H9 (cell line): Measurements from ENCODE around the gene PAPOLG. TPM values are rescaled to one million over a fixed set of nuclear protein-coding genes. Genes with fewer than 3 reads are reported as not detected.
"Not testable (repeated sequence)": the region's sequence is repeated elsewhere in the genome, so short reads cannot be mapped to it uniquely, and the experiment has no call there.

Experiments
- DNase-seq: peaks from one replicate; pipeline ENCODE4 v3.0.0-alpha.2; 2017
- H2AFZ ChIP-seq: one replicate; pipeline ENCODE4 v1.6.1; 2013; ENCODE audit warnings: mild to moderate bottlenecking, low read length, control low read depth, moderate library complexity
- H2AK5ac ChIP-seq: 2 replicates; pipeline ENCODE4 v1.6.1; 2013; ENCODE audit warnings: low read length, control low read depth, mixed read lengths; ENCODE audit not compliant: insufficient read length
- H2BK120ac ChIP-seq: one replicate; pipeline ENCODE4 v1.6.1; 2013; ENCODE audit warnings: low read depth, mild to moderate bottlenecking, low read length, control low read depth, inconsistent platforms; ENCODE audit not compliant: poor library complexity, severe bottlenecking
- H2BK12ac ChIP-seq: 2 replicates; pipeline ENCODE4 v1.6.1; 2013; ENCODE audit warnings: low read length, control low read depth, mixed read lengths, low read depth; ENCODE audit not compliant: insufficient read length
- H2BK15ac ChIP-seq: 2 replicates; pipeline ENCODE4 v1.6.1; 2013; ENCODE audit warnings: low read depth, low read length, control low read depth
- H2BK20ac ChIP-seq: one replicate; pipeline ENCODE4 v1.6.1; 2013; ENCODE audit warnings: low read depth, mild to moderate bottlenecking, low read length, control low read depth, inconsistent platforms; ENCODE audit not compliant: poor library complexity, severe bottlenecking
- H2BK5ac ChIP-seq: 2 replicates; pipeline ENCODE4 v1.6.1; 2013; ENCODE audit warnings: low read length, control low read depth, mixed read lengths; ENCODE audit not compliant: insufficient read length
- H3K14ac ChIP-seq: 2 replicates; pipeline ENCODE4 v1.6.1; 2013; ENCODE audit warnings: low read length, control low read depth; ENCODE audit not compliant: insufficient read depth
- H3K18ac ChIP-seq: 2 replicates; pipeline ENCODE4 v1.6.1; 2013; ENCODE audit warnings: low read depth, mild to moderate bottlenecking, mixed read lengths, low read length, control low read depth; ENCODE audit not compliant: insufficient read length
- H3K23ac ChIP-seq: 2 replicates; pipeline ENCODE4 v1.6.1; 2013; ENCODE audit warnings: low read length, control low read depth, mixed read lengths, low read depth; ENCODE audit not compliant: insufficient read length
- H3K23me2 ChIP-seq: 2 replicates; pipeline ENCODE4 v1.6.1; 2013; ENCODE audit warnings: low read depth, mild to moderate bottlenecking, mixed read lengths, low read length, control low read depth; ENCODE audit not compliant: insufficient read length, poor library complexity, severe bottlenecking
- H3K27ac ChIP-seq: 2 replicates; pipeline ENCODE4 v1.5.1; 2013; ENCODE audit warnings: low read length, control low read depth, mixed read lengths, low read depth; ENCODE audit not compliant: insufficient read length
- H3K27me3 ChIP-seq: 2 replicates; pipeline ENCODE4 v1.6.1; 2013; ENCODE audit warnings: low read length, control low read depth, inconsistent platforms; ENCODE audit not compliant: insufficient read depth
- H3K4ac ChIP-seq: 2 replicates; pipeline ENCODE4 v1.6.1; 2013; ENCODE audit warnings: low read depth, mild to moderate bottlenecking, control low read depth, inconsistent platforms, low read length, moderate library complexity
- H3K4me1 ChIP-seq: 2 replicates; pipeline ENCODE4 v1.6.1; 2013; ENCODE audit warnings: low read length, control low read depth, inconsistent platforms; ENCODE audit not compliant: insufficient read depth
- H3K4me2 ChIP-seq: 2 replicates; pipeline ENCODE4 v1.6.1; 2013; ENCODE audit warnings: low read length, control low read depth, mixed read lengths; ENCODE audit not compliant: insufficient read length, insufficient read depth
- H3K56ac ChIP-seq: 2 replicates; pipeline ENCODE4 v1.6.1; 2013; ENCODE audit warnings: low read depth, mild to moderate bottlenecking, mixed read lengths, low read length, control low read depth; ENCODE audit not compliant: insufficient read length
- H3K79me1 ChIP-seq: 2 replicates; pipeline ENCODE4 v1.6.1; 2013; ENCODE audit warnings: low read depth, mild to moderate bottlenecking, moderate library complexity, low read length, control low read depth, inconsistent platforms; ENCODE audit not compliant: insufficient read depth, poor library complexity, severe bottlenecking
- H3K79me2 ChIP-seq: 2 replicates; pipeline ENCODE4 v1.6.1; 2013; ENCODE audit warnings: low read length, control low read depth, inconsistent platforms; ENCODE audit not compliant: insufficient read depth
- H3K9ac ChIP-seq: 2 replicates; pipeline ENCODE4 v1.6.1; 2013; ENCODE audit warnings: low read length, control low read depth, mixed read lengths; ENCODE audit not compliant: insufficient read length; ENCODE audit errors: extremely low read depth
- H3K9me3 ChIP-seq: one replicate; pipeline ENCODE4 v1.6.1; 2013; ENCODE audit warnings: low read depth, low read length, inconsistent platforms; ENCODE audit not compliant: control insufficient read depth
- H3T11ph ChIP-seq: one replicate; pipeline ENCODE4 v1.6.1; 2013; ENCODE audit warnings: mild to moderate bottlenecking, low read length, control low read depth, inconsistent platforms
- H4K20me1 ChIP-seq: one replicate; pipeline ENCODE4 v1.6.1; 2013; ENCODE audit not compliant: control insufficient read depth, insufficient read length, insufficient read depth
- H4K5ac ChIP-seq: 2 replicates; pipeline ENCODE4 v1.6.1; 2013; ENCODE audit warnings: low read depth, mild to moderate bottlenecking, mixed read lengths, low read length, control low read depth; ENCODE audit not compliant: insufficient read length
- H4K8ac ChIP-seq: replicated peaks from 2 replicates; pipeline ENCODE4 v1.6.1; 2013; ENCODE audit warnings: low read length, control low read depth, mixed read lengths, low read depth; ENCODE audit not compliant: insufficient read length
- H4K91ac ChIP-seq: 2 replicates; pipeline ENCODE4 v1.6.1; 2013; ENCODE audit warnings: low read depth, mild to moderate bottlenecking, moderate library complexity, mixed read lengths, low read length, control low read depth; ENCODE audit not compliant: insufficient read length
- H3K27ac Mint-ChIP-seq, 3 experiments: 2 replicates in 2 of 3; 3 replicates in 1 of 3; pipeline ENCODE4 v1.8.0; 2020 to 2021; ENCODE audit warnings: mixed read lengths in 3 of 3, mild to moderate bottlenecking in 1 of 3, moderate library complexity in 1 of 3
- H3K27me3 Mint-ChIP-seq: 2 replicates; pipeline ENCODE4 v1.8.0; 2021; ENCODE audit warnings: low read depth, mild to moderate bottlenecking, moderate library complexity, mixed read lengths
- H3K36me3 Mint-ChIP-seq, 3 experiments: 2 replicates in 2 of 3; 3 replicates in 1 of 3; pipeline ENCODE4 v1.8.0; 2020 to 2021; ENCODE audit warnings: low read depth in 3 of 3, mixed read lengths in 3 of 3; ENCODE audit not compliant: insufficient read depth in 1 of 3
- H3K4me1 Mint-ChIP-seq, 2 experiments: 2 replicates each; pipeline ENCODE4 v1.8.0; 2020; ENCODE audit warnings: mixed read lengths in 2 of 2
- H3K4me3 Mint-ChIP-seq, 2 experiments: 2 replicates in 1 of 2; 3 replicates in 1 of 2; pipeline ENCODE4 v1.8.0; 2020 to 2021; ENCODE audit warnings: mild to moderate bottlenecking in 2 of 2, mixed read lengths in 2 of 2, moderate library complexity in 1 of 2
- H3K9me3 Mint-ChIP-seq, 2 experiments: 2 replicates in 1 of 2; 3 replicates in 1 of 2; pipeline ENCODE4 v1.8.0; 2020; ENCODE audit warnings: mild to moderate bottlenecking in 2 of 2, mixed read lengths in 2 of 2, moderate library complexity in 1 of 2
- CTCF ChIP-seq: fragments of 200-600 bp; sonication (generic); conservative IDR thresholded peaks from 3 replicates; pipeline ENCODE4 v1.8.0; 2021; ENCODE audit warnings: antibody characterized with exemption, mild to moderate bottlenecking
- WGBS: extraction: QIAGEN DNeasy Blood & Tissue Kit; methylation state at CpG from one replicate; pipeline ENCODE4 v1.1.7; 2013; ENCODE audit warnings: missing lambda C conversion rate, low lambda C conversion rate, mixed read lengths; ENCODE audit not compliant: insufficient read length; ENCODE audit errors: extremely low coverage; 5-methylcytosine and 5-hydroxymethylcytosine counted together
- total RNA-seq: library from RNA; stranded (reverse); gene quantifications from 2 replicates; pipeline ENCODE4 v1.2.1, GENCODE V29; 2021

Gene PAPOLG
- total RNA-seq, 1 experiment from 2014 or later, result 19.2 TPM

GRCh38 chr2:60826111-60826510, 70.0 kb downstream of the PAPOLG start:
- no peak overlapping the region for H2BK15ac ChIP-seq
- H3T11ph ChIP-seq, result no peak overlapping the region
- H3K4me1 ChIP-seq, result no peaks in the 10 kb centered on the region; the same call in 1 of the 2 replicates
- H3K23me2 ChIP-seq, result peaks cover 2% of the 10 kb centered on the region
- H2BK5ac ChIP-seq, result no peak overlapping the region
- no peaks in the 10 kb centered on the region for H4K20me1 ChIP-seq
- H4K91ac ChIP-seq, result no peak overlapping the region
- no peak overlapping the region for H3K14ac ChIP-seq
- no peak overlapping the region for H4K5ac ChIP-seq
- H4K8ac ChIP-seq, result no peak overlapping the region
- H3K4me2 ChIP-seq, result no peak overlapping the region
- no peak overlapping the region for H3K18ac ChIP-seq
- no peak overlapping the region for H2AK5ac ChIP-seq
- H3K23ac ChIP-seq, result no peak overlapping the region
- DNase-seq, result no peak
- Mint-ChIP-seq H3K9me3 (no peaks in the 10 kb centered on the region), H3K27me3 (peaks cover 26% of the 10 kb centered on the region), H3K4me3 (no peak overlapping the region), H3K4me1 (peaks cover 9 to 11% of the 10 kb centered on the region in 2 experiments), H3K27ac (no peak overlapping the region), H3K36me3 (no peaks in the 10 kb centered on the region)
- H3K79me1 ChIP-seq, result no peaks in the 10 kb centered on the region
- WGBS, result no CpG with 5 or more reads among the region's 2 CpGs
- no peak for TF ChIP-seq CTCF
- no peaks in the 10 kb centered on the region for H3K9me3 ChIP-seq
- no peak overlapping the region for H3K56ac ChIP-seq
- no peak overlapping the region for H2BK20ac ChIP-seq
- no peak overlapping the region for H2BK120ac ChIP-seq
- H2BK12ac ChIP-seq, result no peak overlapping the region
- 0 out of 2 replicates have a peak, but pooled peaks cover 1% of the 10 kb centered on the region for H3K79me2 ChIP-seq
- no peak overlapping the region for H3K27ac ChIP-seq
- no peak overlapping the region for H3K9ac ChIP-seq
- no peaks in the 10 kb centered on the region for H3K27me3 ChIP-seq
- H3K4ac ChIP-seq, result no peak overlapping the region
- H2AFZ ChIP-seq, result no peak overlapping the region

GRCh38 chr2:60826860-60827259, 70.8 kb downstream of the PAPOLG start:
- not testable (repeated sequence) for H3K23me2 ChIP-seq, H2BK120ac ChIP-seq, H3K79me2 ChIP-seq, H3K18ac ChIP-seq, H4K91ac ChIP-seq, H3K4me3 Mint-ChIP-seq, H4K8ac ChIP-seq, H3K4ac ChIP-seq, DNase-seq, H2BK15ac ChIP-seq, H2AFZ ChIP-seq, H2AK5ac ChIP-seq, H4K5ac ChIP-seq, H3K36me3 Mint-ChIP-seq, H3K27ac Mint-ChIP-seq, H3K9me3 Mint-ChIP-seq, H3K4me1 ChIP-seq, H3K79me1 ChIP-seq, H4K20me1 ChIP-seq, H2BK20ac ChIP-seq, H2BK12ac ChIP-seq, H3K27me3 ChIP-seq, H2BK5ac ChIP-seq, H3T11ph ChIP-seq, H3K56ac ChIP-seq, H3K9me3 ChIP-seq, H3K4me2 ChIP-seq, H3K9ac ChIP-seq, H3K27ac ChIP-seq, H3K23ac ChIP-seq, H3K14ac ChIP-seq
- H3K27me3 Mint-ChIP-seq, result peaks cover 30% of the 10 kb centered on the region
- WGBS, result no CpG with 5 or more reads among the region's 3 CpGs
- H3K4me1 Mint-ChIP-seq, result peaks cover 11 to 13% of the 10 kb centered on the region in 2 experiments
